ENCODE results near the gene LGALS9B.
A peak's percentile ranks its signal among the peaks of the same experiment; 100 is the strongest.
"Not testable (repeated sequence)": the region's sequence is repeated elsewhere in the genome, so short reads cannot be mapped to it uniquely, and the experiment has no call there.

DNA sequence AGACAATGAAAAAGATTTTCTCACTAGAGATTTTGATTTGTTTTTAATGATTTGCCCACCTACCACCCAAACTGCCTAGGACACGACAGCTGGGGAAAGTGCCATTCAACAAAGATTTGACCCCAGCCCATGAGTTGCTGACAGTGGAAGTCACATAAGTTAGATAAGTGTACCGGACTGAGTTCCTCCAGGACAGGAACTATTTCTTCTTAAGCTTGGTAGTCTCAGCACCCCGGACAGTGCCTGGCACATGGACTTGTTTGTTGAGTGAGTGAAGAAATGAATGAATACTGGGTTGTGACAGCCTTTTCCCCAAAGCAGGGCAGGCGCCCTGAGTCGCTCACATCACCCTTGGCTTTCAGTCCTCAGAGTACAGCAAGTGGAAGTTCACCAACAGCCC, 26.7 kb downstream of the LGALS9B start:
- TF ChIP-seq, protein P1, sequence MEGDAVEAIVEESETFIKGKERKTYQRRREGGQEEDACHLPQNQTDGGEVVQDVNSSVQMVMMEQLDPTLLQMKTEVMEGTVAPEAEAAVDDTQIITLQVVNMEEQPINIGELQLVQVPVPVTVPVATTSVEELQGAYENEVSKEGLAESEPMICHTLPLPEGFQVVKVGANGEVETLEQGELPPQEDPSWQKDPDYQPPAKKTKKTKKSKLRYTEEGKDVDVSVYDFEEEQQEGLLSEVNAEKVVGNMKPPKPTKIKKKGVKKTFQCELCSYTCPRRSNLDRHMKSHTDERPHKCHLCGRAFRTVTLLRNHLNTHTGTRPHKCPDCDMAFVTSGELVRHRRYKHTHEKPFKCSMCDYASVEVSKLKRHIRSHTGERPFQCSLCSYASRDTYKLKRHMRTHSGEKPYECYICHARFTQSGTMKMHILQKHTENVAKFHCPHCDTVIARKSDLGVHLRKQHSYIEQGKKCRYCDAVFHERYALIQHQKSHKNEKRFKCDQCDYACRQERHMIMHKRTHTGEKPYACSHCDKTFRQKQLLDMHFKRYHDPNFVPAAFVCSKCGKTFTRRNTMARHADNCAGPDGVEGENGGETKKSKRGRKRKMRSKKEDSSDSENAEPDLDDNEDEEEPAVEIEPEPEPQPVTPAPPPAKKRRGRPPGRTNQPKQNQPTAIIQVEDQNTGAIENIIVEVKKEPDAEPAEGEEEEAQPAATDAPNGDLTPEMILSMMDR (IDR thresholded peaks at IDR 0.05): not testable (repeated sequence)
- not testable (repeated sequence) for TF ChIP-seq POLR2AphosphoS5 (IDR thresholded peaks at IDR 0.05; ENCODE audit: low read depth, low read length)
- TF ChIP-seq, protein P2, sequence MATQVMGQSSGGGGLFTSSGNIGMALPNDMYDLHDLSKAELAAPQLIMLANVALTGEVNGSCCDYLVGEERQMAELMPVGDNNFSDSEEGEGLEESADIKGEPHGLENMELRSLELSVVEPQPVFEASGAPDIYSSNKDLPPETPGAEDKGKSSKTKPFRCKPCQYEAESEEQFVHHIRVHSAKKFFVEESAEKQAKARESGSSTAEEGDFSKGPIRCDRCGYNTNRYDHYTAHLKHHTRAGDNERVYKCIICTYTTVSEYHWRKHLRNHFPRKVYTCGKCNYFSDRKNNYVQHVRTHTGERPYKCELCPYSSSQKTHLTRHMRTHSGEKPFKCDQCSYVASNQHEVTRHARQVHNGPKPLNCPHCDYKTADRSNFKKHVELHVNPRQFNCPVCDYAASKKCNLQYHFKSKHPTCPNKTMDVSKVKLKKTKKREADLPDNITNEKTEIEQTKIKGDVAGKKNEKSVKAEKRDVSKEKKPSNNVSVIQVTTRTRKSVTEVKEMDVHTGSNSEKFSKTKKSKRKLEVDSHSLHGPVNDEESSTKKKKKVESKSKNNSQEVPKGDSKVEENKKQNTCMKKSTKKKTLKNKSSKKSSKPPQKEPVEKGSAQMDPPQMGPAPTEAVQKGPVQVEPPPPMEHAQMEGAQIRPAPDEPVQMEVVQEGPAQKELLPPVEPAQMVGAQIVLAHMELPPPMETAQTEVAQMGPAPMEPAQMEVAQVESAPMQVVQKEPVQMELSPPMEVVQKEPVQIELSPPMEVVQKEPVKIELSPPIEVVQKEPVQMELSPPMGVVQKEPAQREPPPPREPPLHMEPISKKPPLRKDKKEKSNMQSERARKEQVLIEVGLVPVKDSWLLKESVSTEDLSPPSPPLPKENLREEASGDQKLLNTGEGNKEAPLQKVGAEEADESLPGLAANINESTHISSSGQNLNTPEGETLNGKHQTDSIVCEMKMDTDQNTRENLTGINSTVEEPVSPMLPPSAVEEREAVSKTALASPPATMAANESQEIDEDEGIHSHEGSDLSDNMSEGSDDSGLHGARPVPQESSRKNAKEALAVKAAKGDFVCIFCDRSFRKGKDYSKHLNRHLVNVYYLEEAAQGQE (IDR thresholded peaks at IDR 0.05; ENCODE audit: insufficient read depth in 1 of 2, low read depth in 2 of 2, low read length in 1 of 2): peak in 1 of 2 experiments; percentile 38; a peak in 1 of 4 replicates

Measured in Panc1 (cell line).